PC-9 (cell line): Measurements from ENCODE around the gene RHOBTB1.
"Not testable (repeated sequence)": the region's sequence is repeated elsewhere in the genome, so short reads cannot be mapped to it uniquely, and the experiment has no call there.

ENCODE experiments used
- EZH2 ChIP-seq: fragments of 200-600 bp; sonication (generic); IDR thresholded peaks from 2 replicates; pipeline ENCODE4 v1.8.0; 2017; ENCODE audit warnings: antibody characterized with exemption, low read depth
- TF ChIP-seq, protein P1 (sequence below): fragments of 200-600 bp; sonication (generic); conservative IDR thresholded peaks from 2 replicates; pipeline ENCODE4 v1.6.1; 2017; ENCODE audit warnings: mixed run types, antibody characterized with exemption, mild to moderate bottlenecking, moderate library complexity

DNA sequence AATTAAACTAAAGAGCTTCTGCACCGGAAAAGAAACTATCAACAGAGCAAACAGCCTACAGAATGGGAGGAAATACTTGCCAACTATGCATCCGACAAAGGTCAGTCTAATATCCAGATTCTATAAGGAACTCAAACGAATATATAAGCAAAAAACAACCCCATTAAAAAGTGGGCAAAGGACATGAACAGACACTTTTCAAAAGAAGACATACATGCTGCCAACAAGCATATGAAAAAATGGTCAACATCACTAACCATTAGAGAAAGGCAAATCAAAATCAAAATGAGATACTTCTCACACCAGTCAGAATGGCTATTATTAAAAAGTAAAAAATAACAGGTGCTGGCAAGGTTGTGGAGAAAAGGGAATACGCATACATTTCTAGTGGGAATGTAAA is 111.8 kb downstream of the RHOBTB1 start:
- TF ChIP-seq, protein P1, sequence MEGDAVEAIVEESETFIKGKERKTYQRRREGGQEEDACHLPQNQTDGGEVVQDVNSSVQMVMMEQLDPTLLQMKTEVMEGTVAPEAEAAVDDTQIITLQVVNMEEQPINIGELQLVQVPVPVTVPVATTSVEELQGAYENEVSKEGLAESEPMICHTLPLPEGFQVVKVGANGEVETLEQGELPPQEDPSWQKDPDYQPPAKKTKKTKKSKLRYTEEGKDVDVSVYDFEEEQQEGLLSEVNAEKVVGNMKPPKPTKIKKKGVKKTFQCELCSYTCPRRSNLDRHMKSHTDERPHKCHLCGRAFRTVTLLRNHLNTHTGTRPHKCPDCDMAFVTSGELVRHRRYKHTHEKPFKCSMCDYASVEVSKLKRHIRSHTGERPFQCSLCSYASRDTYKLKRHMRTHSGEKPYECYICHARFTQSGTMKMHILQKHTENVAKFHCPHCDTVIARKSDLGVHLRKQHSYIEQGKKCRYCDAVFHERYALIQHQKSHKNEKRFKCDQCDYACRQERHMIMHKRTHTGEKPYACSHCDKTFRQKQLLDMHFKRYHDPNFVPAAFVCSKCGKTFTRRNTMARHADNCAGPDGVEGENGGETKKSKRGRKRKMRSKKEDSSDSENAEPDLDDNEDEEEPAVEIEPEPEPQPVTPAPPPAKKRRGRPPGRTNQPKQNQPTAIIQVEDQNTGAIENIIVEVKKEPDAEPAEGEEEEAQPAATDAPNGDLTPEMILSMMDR, result not testable (repeated sequence)
- TF ChIP-seq EZH2, result not testable (repeated sequence)
